ENCODE measurements around the gene MSI2.

The MSI2 gene

DNA sequence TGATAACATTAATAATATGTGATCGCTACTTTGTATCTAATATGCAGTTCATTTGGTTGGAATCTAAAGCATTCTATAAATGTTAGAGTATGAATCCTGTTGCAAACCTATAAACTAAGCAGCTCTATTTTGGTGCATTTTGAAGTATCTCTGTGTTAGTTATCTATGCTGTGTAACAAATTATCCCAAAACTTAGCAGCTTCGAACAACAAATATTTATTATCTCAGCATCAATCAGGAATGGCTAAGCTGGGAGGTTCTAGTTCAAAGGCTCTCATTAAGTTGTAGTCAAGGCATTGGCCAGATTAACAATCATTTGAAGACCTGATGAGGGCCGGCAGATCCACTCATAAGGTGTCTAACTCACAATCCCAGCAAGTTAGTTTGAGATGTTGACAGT lies 10.1 kb upstream of the MSI2 start:
- no peak for DNase-seq

DNA sequence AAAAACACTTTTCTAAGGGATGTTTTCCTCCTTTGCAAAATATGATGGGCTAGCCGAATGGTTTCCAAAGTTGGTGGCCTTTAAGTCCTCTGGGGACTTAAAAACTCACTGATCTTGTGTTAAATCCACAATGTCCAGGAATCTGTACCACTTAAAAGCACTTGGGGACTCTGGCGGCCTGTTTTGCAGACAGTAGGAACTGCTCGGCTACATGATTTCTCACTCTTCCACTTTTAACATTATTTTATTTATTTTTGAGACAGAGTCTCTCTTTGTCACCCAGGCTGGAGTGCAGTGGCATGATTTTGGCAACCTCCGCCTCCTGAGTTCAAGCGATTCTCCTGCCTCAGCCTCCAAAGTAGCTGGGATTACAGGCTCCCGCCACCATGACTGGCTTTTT lies 9.1 kb upstream of the MSI2 start:
- DNase-seq = no peak

DNA sequence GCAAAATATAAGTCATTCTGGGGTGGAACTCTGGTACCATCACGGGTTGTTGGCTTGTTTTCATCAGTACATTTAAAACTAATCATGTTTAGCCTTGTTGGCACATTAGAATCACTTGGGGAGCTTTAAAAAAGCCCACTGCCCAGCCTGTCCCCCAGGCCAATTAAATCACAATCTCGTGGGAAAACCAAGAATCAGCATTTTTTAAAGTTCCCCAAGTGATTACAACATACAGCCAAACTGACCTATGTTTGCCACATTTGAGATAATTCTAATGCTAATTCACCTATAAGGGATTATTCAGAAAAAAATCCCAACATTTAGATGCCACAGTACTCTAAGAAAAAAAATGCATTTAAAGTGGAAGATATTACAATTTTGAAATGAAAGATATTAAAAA lies 8.4 kb upstream of the MSI2 start:
- DNase-seq = no peak

DNA sequence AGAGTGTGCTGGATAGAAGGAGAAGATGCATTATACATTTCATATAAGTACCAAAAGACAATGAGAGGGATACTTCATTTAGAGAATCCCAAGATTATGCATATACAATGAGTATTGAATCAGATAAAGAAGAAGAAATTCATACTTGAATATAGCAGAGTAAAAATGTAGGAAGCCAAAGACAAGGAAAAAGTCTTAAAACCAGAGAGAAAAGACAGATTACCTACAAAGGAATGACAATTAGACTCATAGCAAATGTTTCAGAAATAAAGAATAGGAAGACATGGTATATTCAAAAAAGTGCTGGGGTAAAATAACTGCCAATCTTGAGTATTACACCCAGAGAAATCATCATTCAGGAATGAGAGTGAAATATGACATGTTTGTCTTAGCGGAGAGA lies 6.8 kb upstream of the MSI2 start:
- DNase-seq = no peak

DNA sequence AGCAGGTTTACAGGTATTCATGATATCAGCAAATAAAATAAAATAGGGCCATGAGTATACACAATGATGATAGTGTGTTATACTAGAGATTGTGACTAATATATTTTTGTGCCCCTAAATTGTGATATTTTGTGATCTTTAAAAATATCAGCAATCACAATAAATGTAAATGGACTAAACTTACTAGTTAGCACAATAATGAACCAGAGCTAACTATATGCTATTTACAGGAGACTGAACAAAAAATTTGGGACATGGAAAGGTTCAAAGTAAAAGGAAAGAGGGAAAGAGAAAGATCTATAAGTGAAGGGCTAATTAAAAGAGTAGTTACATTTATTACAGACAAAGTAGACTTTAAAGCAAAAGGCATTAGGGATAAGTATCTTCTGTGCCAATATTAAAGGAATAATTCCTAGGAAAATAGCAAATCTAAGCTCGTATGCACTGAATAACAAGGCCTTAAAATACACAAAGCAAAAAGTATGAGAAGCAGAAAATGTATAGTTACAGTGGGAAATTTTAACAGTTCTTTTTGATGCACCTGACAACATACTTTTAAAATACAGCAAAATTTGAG lies 5.0 kb upstream of the MSI2 start:
- no peak for DNase-seq

DNA sequence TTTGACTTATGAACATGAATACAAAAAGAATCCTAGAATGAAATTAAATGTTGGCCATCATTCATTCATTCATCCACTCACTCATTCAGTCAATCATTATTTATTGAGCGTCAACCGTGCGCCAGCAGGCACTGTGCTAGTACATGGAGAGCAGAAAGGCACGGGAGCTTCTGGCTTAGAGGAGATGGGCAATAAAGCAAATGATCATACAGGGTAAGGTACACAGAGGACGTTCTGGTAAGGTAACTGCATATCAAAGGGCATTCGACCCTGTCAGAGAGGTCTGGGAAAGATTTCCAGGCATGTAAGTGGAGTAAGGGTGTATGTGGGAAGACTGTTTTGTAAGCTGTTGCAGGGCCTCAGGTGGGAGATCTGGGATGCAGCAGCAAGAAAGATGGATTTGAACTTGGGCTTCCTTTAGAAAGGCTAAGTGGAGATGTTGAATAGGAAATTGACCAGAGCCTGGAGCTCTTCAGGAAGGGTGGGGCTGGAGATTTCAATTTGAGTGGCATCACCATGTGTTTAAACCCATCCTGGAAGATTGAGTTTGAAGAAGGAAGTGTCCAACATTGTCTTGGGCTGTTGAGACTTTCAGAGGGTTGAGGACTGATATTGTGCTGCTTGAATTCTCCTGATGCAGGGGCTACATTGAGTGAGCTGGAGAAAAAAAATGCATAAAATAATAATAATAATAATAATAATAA lies 2.8 kb upstream of the MSI2 start:
- DNase-seq = no peak

DNA sequence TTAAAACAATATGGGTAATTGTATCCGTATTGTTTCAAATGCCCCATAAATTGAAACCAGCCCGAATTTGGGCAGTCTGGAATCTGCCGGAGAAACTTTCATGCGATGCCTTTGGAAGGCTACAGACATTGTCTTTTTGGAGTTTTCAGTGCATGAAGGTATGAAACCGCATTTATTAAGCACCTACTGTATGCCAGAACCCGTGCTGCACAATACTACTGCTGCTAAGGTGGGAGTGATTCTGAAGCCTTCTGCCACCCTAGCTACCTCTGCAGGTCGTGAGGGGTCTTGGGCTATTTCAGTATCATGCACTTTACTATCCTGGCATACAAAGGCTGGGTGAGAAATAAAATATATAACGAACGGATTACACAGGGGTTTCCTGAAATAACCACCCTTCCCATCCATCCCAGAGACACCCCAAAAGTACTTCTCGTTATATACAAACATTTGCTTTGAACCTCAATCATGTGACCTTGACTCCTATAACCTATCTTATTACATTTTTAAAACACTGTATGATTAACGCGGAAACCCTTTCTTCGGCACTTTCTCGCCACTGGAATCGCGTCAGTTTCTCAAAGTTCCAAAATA lies 1.0 kb upstream of the MSI2 start:
- no peak for DNase-seq

DNA sequence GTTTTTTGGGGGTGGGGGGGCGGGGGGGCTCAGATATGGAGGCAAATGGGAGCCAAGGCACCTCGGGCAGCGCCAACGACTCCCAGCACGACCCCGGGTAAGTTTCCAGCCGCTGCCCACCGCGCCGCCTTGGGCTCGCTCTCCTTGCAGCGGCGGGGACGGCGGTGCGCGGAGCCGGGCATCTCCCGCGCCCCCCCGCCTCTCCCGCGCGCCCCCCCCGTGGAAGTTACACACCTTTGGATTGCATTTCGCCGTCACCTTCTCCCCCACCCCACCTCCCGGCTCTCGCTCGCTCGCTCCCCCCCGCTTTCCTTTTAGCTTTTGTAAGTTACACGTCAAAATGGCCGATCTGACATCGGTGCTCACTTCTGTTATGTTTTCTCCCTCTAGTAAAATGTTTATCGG lies 387 bp downstream of the MSI2 start:
- peak in 10 of 56 donors; percentile 32 to 76 (median 58) for DNase-seq

DNA sequence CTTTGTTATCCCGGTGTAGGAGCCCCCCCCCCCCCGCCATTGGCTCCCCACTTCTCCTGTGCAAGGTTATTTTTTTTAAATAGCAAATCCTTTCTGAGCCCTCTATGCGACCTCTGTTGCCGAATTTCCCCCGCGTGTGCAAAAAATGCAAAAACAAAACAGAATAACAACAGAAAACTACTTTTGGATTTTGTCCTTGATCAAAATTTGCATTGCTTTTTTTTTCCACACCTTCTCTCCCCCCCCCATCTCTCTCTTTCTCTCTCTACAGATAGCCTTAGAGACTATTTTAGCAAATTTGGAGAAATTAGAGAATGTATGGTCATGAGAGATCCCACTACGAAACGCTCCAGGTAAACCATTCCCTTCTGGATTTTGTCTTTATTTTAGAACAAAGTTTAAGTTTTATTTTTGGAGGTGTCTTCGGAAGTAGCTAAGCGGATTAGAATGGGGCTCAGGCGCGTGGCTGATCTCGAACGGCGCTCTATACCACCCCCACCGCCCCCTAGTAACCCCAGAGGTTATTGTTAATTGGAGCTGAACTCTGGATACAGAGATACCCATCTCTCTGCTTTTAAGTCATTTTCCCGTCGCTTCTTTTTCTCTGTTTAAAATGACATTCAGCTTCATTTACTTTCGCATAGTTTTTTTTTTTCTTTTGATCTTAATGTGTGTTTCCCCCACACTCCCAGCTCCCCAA lies 1.0 kb downstream of the MSI2 start:
- no peak for DNase-seq

DNA sequence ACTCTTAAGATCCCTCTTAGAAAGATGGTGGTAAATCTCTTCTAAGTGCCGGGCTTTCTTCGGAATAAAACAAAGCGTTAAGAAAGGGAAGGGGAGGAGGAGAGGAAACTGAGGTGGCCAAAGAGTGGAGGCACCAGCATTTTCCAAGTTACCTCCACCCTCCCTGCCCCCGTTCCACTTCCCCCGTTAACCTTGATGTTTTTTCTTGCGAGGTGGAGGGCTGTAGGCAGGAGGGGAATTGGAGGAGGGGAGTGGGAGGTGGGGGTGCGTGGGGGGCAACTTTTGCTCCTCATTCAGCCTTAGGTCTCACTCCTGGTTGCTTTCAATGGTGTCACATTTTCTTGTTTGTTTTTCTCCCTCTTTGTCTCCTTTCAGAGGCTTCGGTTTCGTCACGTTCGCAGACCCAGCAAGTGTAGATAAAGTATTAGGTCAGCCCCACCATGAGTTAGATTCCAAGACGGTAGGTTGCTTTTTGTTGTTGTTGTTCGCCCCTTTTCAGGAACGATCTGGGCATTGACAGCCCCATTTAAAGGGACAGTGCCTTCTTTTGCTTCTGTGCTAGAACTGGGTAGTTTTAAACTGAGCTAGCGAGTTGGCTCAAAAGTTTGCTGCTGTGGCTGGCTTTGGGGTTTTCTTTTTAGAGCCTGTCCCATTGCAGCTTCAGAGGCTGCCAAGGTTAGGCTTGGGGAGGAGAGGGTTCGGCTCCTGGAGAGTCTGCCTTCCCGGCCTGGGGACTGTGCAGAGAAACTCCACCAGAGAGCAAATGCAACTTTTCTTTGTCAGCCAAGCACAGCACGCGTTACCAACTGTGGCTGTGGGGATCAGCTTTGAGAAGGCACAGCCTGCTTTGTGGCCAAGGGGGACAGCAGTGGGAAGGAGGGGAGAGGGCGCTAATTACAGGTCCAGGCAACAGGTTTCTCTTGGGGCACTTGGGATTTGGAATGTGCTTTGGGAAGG lies 1.9 kb downstream of the MSI2 start:
- DNase-seq = peak in 15 of 56 donors; percentile 19 to 57 (median 34)

DNA sequence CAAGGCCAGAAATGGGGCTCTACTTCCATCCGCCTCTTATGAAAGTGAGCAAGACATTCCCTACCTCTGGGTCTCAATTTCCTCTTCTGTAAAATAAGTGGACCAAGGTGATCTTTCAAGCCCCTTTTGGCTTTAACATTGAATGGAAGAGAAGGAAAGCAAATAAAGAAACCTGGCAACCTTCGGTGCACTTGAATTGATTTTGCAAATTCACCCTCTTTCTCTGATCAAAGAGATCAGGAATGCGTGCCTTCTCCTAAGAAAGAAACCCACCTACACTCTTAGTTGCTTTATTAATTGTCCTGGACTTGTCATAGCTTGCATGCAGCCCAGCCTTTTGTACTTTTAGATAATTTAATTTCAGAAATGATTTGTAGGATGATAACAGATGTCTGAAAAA lies 3.0 kb downstream of the MSI2 start:
- DNase-seq = no peak

DNA sequence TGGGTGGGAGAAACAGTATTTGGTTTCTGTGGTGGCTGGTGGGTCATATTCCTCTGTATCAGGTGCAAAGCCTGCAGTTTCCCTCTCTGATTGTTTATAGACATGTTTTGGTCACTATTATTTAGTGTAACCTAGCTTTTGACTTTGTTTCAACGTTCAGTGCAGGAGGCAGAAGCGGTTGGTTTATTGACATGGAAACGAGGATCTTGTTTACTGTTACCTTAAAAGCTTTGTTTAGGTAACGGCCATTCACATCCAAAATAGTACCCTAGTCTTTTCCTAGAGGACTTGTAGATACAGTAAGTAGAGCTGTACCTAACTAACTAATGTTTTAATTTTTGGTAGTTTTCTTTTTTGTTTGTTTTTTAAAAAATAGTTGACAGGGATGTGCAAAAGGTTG lies 3.5 kb downstream of the MSI2 start:
- no peak for DNase-seq

DNA sequence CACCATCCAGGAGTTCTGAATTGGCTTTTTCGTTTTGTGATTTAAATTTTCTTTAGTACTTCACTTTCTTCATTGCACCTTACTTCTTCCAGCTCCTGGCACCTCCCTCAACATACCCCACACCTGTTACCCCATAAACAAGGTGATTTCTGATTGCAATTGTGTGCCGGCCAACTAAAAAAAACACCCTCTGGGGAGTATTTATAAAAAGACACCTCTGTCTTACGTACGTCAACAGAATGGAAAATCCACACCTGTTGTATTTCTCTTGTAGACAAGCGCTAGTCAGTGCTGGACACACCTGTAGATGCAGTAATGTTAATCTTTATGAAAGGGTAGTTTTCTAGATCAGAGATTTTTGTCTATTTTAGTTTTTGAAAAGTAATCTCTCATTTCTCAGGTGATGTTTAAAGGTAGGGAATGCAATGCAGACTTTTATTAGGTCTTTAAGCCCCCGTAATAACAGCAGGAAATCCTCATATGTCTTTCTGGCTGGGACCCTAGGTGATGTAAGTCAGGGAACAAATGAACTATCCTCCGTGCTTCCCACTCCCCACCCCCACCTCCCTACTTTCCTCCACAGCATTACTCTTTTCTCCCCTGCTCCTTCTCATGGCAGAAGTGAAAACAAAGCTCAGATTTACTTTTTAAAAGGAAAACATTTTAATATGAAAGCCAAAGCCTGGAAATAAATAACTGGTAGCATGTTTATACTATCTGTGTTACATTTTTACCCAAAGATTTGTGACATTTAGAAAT lies 4.2 kb downstream of the MSI2 start:
- no peak for DNase-seq

DNA sequence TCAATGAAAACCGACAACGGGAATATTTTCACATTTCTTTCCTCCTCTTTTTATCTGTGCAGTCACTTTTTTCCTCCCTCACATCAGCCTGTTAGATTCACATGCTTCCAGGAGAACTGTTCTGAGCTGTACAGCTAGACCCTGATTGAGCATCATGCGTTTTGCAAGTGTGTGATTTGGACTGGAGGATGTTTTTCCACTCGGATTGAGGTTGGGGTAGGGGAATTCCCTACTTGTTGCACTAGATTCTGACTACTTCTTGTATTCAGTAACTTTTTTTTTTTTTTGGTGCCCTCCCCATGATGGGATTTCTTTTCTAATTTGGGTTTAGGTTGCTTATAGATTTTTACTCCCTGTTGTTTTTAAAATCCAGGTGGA lies 4.8 kb downstream of the MSI2 start:
- no peak for DNase-seq

DNA sequence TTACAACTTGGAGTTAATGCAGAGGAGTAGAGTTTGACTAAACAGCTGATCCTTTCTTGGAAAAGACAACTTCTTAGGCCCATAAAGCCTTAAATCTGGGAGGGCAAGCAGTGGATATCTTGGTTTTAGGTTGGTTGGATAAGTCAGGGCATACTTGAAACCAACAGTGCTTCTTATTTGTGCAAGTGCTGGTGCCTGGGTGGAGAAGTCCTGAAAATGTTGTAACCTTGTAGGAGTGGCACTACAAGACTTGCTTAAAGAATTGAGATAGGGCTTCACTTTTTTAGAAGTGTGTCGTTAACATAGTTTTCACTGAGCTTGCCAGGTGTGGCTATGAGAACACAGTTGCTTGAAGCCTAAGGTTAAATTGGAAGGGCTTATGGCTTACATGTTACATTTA lies 6.2 kb downstream of the MSI2 start:
- DNase-seq = no peak

DNA sequence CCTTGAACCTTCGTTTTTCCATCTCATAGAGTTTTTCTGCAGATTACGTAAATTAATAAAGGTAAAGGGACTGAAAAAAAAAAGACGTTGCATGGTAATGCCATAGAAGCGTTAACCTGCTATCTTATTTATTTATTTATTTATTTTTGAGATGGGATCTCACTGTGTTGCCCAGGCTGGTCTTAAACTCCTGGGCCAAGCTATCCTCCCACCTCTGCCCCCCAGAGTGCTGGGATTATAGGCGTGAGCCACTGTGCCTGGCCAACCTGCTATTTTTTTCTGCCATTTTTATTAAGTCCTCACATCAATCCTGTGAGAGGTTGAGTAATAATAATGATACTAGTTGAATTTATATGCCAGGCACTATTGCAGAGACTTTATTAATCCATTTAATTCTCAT lies 7.9 kb downstream of the MSI2 start:
- DNase-seq = no peak

DNA sequence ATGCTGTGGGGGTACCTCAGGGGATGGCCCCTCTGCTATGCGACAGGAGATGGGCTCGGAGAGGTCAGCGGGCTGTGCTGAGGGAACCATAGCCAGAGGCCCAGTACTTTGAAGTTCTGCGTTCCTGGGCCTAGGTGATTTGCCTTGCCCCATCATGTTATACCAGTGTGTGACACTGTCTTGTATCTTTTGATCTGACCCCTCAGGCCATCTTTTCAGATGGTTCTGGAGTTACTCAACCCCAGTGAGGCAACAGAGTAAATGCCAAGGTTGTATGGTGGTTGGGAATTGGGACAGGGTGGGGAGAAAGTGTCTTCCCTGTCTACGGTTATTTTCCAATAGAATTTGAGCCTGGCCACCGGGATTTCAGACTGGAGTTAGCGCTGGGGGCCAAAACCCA lies 8.5 kb downstream of the MSI2 start:
- no peak for DNase-seq

DNA sequence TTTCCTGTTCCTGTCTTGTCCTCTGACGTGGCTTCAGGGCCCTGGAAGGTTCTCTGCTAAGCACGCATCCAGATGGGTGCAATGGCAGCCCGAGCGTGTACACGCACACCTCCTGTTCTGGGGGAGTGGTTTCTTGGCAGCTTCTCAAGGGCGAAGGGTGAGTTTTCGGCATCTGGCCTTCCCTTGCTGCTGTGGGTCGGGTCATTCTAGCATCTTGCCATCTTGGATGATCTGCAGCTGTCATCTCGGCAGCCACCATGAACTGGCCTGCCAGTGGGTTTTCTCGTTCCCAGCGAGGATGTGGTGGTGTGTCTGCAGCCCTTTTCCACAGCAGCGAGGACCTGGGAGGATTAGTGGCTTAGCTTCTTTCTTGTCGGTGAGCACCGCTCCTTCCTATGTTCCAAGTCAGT lies 10.6 kb downstream of the MSI2 start:
- no peak for DNase-seq

DNA sequence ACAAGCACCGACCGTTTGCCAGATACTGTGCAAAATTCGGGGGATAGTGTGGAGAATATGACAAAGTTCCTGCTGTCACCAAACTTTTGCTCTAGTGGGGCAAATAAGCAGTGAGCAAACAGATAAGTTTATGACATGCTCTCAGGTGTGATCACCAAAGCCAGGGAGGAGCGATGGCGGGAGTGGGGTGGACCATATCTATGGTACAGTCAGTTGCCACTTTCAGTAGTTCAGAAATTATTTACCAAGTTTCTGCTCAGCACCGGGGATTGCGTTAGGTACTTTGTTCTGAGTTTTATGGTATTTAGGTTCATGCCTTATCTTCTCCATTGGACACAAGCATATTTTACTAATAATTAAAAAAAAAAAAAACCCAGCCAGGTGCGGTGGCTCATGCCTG lies 11.9 kb downstream of the MSI2 start:
- DNase-seq = no peak

DNA sequence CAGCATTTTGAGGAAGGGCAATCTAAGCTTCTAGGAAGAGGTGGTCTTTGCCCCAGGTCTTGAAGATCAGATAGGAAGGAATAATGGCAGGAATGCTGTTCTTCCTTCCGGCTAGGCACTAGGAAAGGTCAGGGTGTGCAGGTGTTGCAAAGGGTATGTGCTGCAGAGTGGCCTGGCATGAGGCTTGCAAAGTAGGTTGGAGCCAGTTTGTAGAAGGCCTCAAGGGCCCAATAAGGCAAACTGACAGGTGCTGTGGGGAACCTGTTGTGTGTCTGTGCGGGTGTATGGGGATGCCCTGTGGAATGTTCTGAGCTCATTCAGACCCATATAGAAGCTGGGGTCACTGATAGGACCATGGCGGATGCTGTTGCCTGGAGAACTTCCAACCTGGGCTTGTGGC lies 12.7 kb downstream of the MSI2 start:
- no peak for DNase-seq

Data from nucleus accumbens (tissue), 56 donors.